OCI-LY7 (cell line): ENCODE data around the gene HSP90AB1. TPM values are rescaled to one million over a fixed set of nuclear protein-coding genes. Genes with fewer than 3 reads are reported as not detected.

Experiments
- BruUV-seq: library from RNA; stranded (reverse); fragments of 400-500 nt; replicated peaks from 2 replicates; lab custom pipeline; 2021; lab: Mats Ljungman, UMichigan
- CTCF ChIA-PET: fragments of 300-600 bp; sonication (Branson Sonifier 250); formaldehyde crosslinking; loops from one replicate; lab custom pipeline; 2022; ENCODE audit warnings: antibody characterized with exemption; ENCODE audit not compliant: unreplicated experiment; lab: Charles Lee
- POLR2A ChIA-PET: fragments of 300-600 bp; sonication (Branson Sonifier 250); formaldehyde crosslinking; loops from one replicate; lab custom pipeline; 2022; ENCODE audit warnings: antibody characterized with exemption; lab: Charles Lee
- DNase-seq: peaks from one replicate; pipeline ENCODE4 v3.0.0-alpha.2; 2015; ENCODE audit warnings: low spot score
- H2AFZ ChIP-seq: fragments of 200-600 bp; sonication (generic), shearing (Covaris generic); 2 replicates; pipeline ENCODE4 v1.6.1; 2014; ENCODE audit warnings: mild to moderate bottlenecking, antibody characterized with exemption, low read length, moderate library complexity
- H3K27ac ChIP-seq: fragments of 200-600 bp; sonication (generic); 2 replicates; pipeline ENCODE4 v1.5.1; 2014; ENCODE audit warnings: mixed run types, low read depth, mild to moderate bottlenecking, moderate library complexity, low read length, inconsistent platforms; ENCODE audit not compliant: poor library complexity, severe bottlenecking
- H3K36me3 ChIP-seq: fragments of 200-600 bp; sonication (generic); 2 replicates; pipeline ENCODE4 v1.6.1; 2014; ENCODE audit warnings: mild to moderate bottlenecking, antibody characterized with exemption, low read length, moderate library complexity, mixed read lengths; ENCODE audit not compliant: insufficient read depth
- H3K4me1 ChIP-seq: fragments of 200-600 bp; sonication (generic); 2 replicates; pipeline ENCODE4 v1.5.1; 2014; ENCODE audit warnings: mild to moderate bottlenecking, low read length; ENCODE audit not compliant: insufficient read depth, poor library complexity, severe bottlenecking
- H3K4me2 ChIP-seq: fragments of 200-600 bp; sonication (generic); 2 replicates; pipeline ENCODE4 v1.6.1; 2014; ENCODE audit warnings: mild to moderate bottlenecking, low read length
- H3K4me3 ChIP-seq: fragments of 200-600 bp; sonication (generic); 2 replicates; pipeline ENCODE4 v1.5.1; 2014; ENCODE audit warnings: mild to moderate bottlenecking, low read depth, low read length; ENCODE audit not compliant: poor library complexity, severe bottlenecking
- H3K79me2 ChIP-seq: fragments of 200-600 bp; sonication (generic); 2 replicates; pipeline ENCODE4 v1.6.1; 2016; ENCODE audit warnings: low read depth, mild to moderate bottlenecking, low read length, moderate library complexity, mixed read lengths; ENCODE audit not compliant: insufficient read depth
- H3K9me2 ChIP-seq: fragments of 200-600 bp; sonication (generic); 2 replicates; pipeline ENCODE4 v1.6.1; 2016; ENCODE audit warnings: mild to moderate bottlenecking, low read length, mixed read lengths; ENCODE audit not compliant: insufficient read depth
- H3K9me3 ChIP-seq: fragments of 200-600 bp; sonication (generic); 2 replicates; pipeline ENCODE4 v1.6.1; 2014; ENCODE audit warnings: mild to moderate bottlenecking, mixed run types, low read length, mixed read lengths
- H4K20me1 ChIP-seq: fragments of 200-600 bp; sonication (generic); 2 replicates; pipeline ENCODE4 v1.6.1; 2014; ENCODE audit warnings: mild to moderate bottlenecking, antibody characterized with exemption, low read length, moderate library complexity, mixed read lengths; ENCODE audit not compliant: insufficient read depth
- CTCF ChIP-seq: fragments of 200-600 bp; sonication (generic); conservative IDR thresholded peaks from 2 replicates; pipeline ENCODE4 v1.5.1; 2014; ENCODE audit warnings: mild to moderate bottlenecking, antibody characterized with exemption, low read length, moderate library complexity, mixed read lengths
- EZH2phosphoT487 ChIP-seq: fragments of 200-600 bp; sonication (generic); IDR thresholded peaks from 2 replicates; pipeline ENCODE4 v1.6.1; 2018; ENCODE audit warnings: low read depth, borderline replicate concordance, mild to moderate bottlenecking, mixed run types, antibody characterized with exemption, low read length, moderate library complexity, mixed read lengths
- intact Hi-C: fragments of 100-400 bp; cut with micrococcal nuclease; formaldehyde crosslinking; loops from one replicate; pipeline ENCODE4 v1.10.0; 2022; ENCODE audit not compliant: unreplicated experiment
- total RNA-seq, 2 experiments: library from RNA; depleted of rRNA in 1 of 2; stranded (reverse); fragments of >200 nt in 1 of 2; shearing (Covaris generic) in 1 of 2; gene quantifications; 2 replicates each; pipeline ENCODE4 v1.2.3, GENCODE V29; 2014 to 2022

Gene HSP90AB1
- total RNA-seq, 2 experiments from 2014 or later = 911 to 1,282 TPM

GRCh38 chr6:44255105-44255808 is 8.4 kb downstream of the HSP90AB1 start:
- peaks cover 19% of the 10 kb centered on the region for H4K20me1 ChIP-seq
- no peak overlapping the region for H2AFZ ChIP-seq
- intact Hi-C loops = no loop called here
- TF ChIP-seq EZH2phosphoT487 (no peak), CTCF (no peak)
- ChIA-PET POLR2A (interaction anchor here (1.4 to 2.1 kb wide), 2 partner anchors 8 to 13 kb away, joined by 4 to 19 read pairs; partner anchors contain the start of gene HSP90AB1), CTCF (no interaction called here)
- no peaks in the 10 kb centered on the region for H3K9me2 ChIP-seq
- peak overlapping the region; percentile 100 for H3K4me2 ChIP-seq
- peaks cover 17% of the 10 kb centered on the region for H3K79me2 ChIP-seq
- peaks cover 87% of the 10 kb centered on the region for H3K36me3 ChIP-seq
- peak overlapping the region; percentile 64 for H3K27ac ChIP-seq
- H3K4me1 ChIP-seq = peaks cover 69% of the 10 kb centered on the region
- no peak for DNase-seq
- no TSS peak for BruUV-seq
- H3K9me3 ChIP-seq = no peaks in the 10 kb centered on the region
- H3K4me3 ChIP-seq = peak overlapping the region; percentile 91

GRCh38 chr6:44255871-44256774 is 9.2 kb downstream of the HSP90AB1 start:
- ChIA-PET CTCF (interaction anchor here (0.6 to 1.2 kb wide), 5 partner anchors 12 to 1875 kb away, joined by 3 to 4 read pairs (median 4); partner anchors contain the start of gene SLC29A1), POLR2A (interaction anchor here (0.6 to 2.1 kb wide), 5 partner anchors 9 to 486 kb away, joined by 3 to 19 read pairs (median 4); partner anchors contain the start of genes HSP90AB1, SLC29A1 and VEGFA)
- H3K4me3 ChIP-seq = peak overlapping the region; percentile 91
- peaks cover 69% of the 10 kb centered on the region for H3K4me1 ChIP-seq
- peak overlapping the region; percentile 64 for H3K27ac ChIP-seq
- H2AFZ ChIP-seq = no peak overlapping the region; the same call in 1 of the 2 replicates
- peaks cover 12% of the 10 kb centered on the region; the same call in 1 of the 2 replicates for H3K79me2 ChIP-seq
- H3K9me2 ChIP-seq = no peaks in the 10 kb centered on the region
- H3K36me3 ChIP-seq = peaks cover 87% of the 10 kb centered on the region
- BruUV-seq = no TSS peak
- DNase-seq = peak; percentile 34
- peak overlapping the region; percentile 100 for H3K4me2 ChIP-seq
- intact Hi-C loops = no loop called here
- no peaks in the 10 kb centered on the region for H3K9me3 ChIP-seq
- 0 out of 2 replicates have a peak, but pooled peaks have one; percentile 9 for TF ChIP-seq CTCF
- no peak for TF ChIP-seq EZH2phosphoT487
- H4K20me1 ChIP-seq = peaks cover 11% of the 10 kb centered on the region; the same call in 1 of the 2 replicates
